PC-9 (cell line): ENCODE measurements around the gene ZNF253. TPM values are rescaled to one million over a fixed set of nuclear protein-coding genes. Genes with fewer than 3 reads are reported as not detected.

Experiments used
- Bru-seq: library from RNA; stranded (reverse); fragments of 400-500 nt; gene quantifications from one replicate; lab custom pipeline; 2021; lab: Mats Ljungman, UMichigan
- BruChase-seq, 2 experiments: library from RNA; stranded (reverse); fragments of 400-500 nt; gene quantifications; one replicate each; lab custom pipeline; 2021; lab: Mats Ljungman, UMichigan
- BruUV-seq: library from RNA; stranded (reverse); fragments of 400-500 nt; replicated peaks from 2 replicates; lab custom pipeline; 2021; lab: Mats Ljungman, UMichigan
- CTCF ChIA-PET: fragments of 300-600 bp; sonication (Branson Sonifier 250); formaldehyde crosslinking; loops from one replicate; lab custom pipeline; 2022; ENCODE audit warnings: antibody characterized with exemption; lab: Charles Lee
- POLR2A ChIA-PET: fragments of 300-600 bp; sonication (Branson Sonifier 250); formaldehyde crosslinking; loops from one replicate; lab custom pipeline; 2022; ENCODE audit warnings: antibody characterized with exemption; ENCODE audit not compliant: unreplicated experiment; lab: Charles Lee
- DNase-seq, 2 experiments: peaks; one replicate each; pipeline versions ENCODE4 v3.0.0 to v3.0.0-alpha.2; 2015 to 2022; ENCODE audit warnings: mixed read lengths in 1 of 2
- H2AFZ ChIP-seq: fragments of 200-600 bp; sonication (generic); 2 replicates; pipeline ENCODE4 v1.8.1; 2017; ENCODE audit warnings: antibody characterized with exemption
- H3F3A ChIP-seq: fragments of 200-600 bp; sonication (generic); 2 replicates; pipeline ENCODE4 v1.8.1; 2017; ENCODE audit warnings: antibody characterized with exemption, mild to moderate bottlenecking, low read depth; ENCODE audit not compliant: insufficient read depth
- H3K27ac ChIP-seq: fragments of 200-600 bp; sonication (generic); 2 replicates; pipeline ENCODE4 v1.6.1; 2016; ENCODE audit warnings: mixed run types
- H3K27me3 ChIP-seq: fragments of 200-600 bp; sonication (generic); 2 replicates; pipeline ENCODE4 v1.6.1; 2016; ENCODE audit warnings: low read depth, mixed run types; ENCODE audit not compliant: insufficient read depth
- H3K36me3 ChIP-seq: fragments of 200-600 bp; sonication (generic); 2 replicates; pipeline ENCODE4 v1.6.1; 2016; ENCODE audit warnings: low read depth, mixed run types
- H3K4me1 ChIP-seq: fragments of 200-600 bp; sonication (generic); replicated peaks from 2 replicates; pipeline ENCODE4 v1.6.1; 2016; ENCODE audit warnings: mixed run types; ENCODE audit not compliant: insufficient read depth
- H3K4me2 ChIP-seq: fragments of 200-600 bp; sonication (generic); 2 replicates; pipeline ENCODE4 v1.6.1; 2017; ENCODE audit warnings: mixed run types
- H3K4me3 ChIP-seq: fragments of 200-600 bp; sonication (generic); 2 replicates; pipeline ENCODE4 v1.6.1; 2016; ENCODE audit warnings: mixed run types
- H3K79me2 ChIP-seq: fragments of 200-600 bp; sonication (generic); 2 replicates; pipeline ENCODE4 v1.6.1; 2017; ENCODE audit warnings: low read depth, mixed run types
- H3K9me2 ChIP-seq: fragments of 200-600 bp; sonication (generic); 2 replicates; pipeline ENCODE4 v1.8.1; 2017; ENCODE audit warnings: mild to moderate bottlenecking; ENCODE audit not compliant: insufficient read depth
- H3K9me3 ChIP-seq: fragments of 200-600 bp; sonication (generic); 2 replicates; pipeline ENCODE4 v1.8.1; 2016; ENCODE audit warnings: low read depth; ENCODE audit not compliant: insufficient read depth
- H4K20me1 ChIP-seq: fragments of 200-600 bp; sonication (generic); 2 replicates; pipeline ENCODE4 v1.8.1; 2017; ENCODE audit not compliant: insufficient read depth
- CTCF ChIP-seq: fragments of 200-600 bp; sonication (generic); conservative IDR thresholded peaks from 2 replicates; pipeline ENCODE4 v1.6.1; 2017; ENCODE audit warnings: mixed run types, antibody characterized with exemption, mild to moderate bottlenecking, moderate library complexity
- EZH2 ChIP-seq: fragments of 200-600 bp; sonication (generic); IDR thresholded peaks from 2 replicates; pipeline ENCODE4 v1.8.0; 2017; ENCODE audit warnings: antibody characterized with exemption, low read depth
- intact Hi-C: fragments of 100-400 bp; cut with micrococcal nuclease; formaldehyde crosslinking; loops from one replicate; pipeline ENCODE4 v1.10.0; 2022; ENCODE audit not compliant: unreplicated experiment
- long read RNA-seq: library from polyadenylated mRNA; stranded (forward); transcript quantifications from one replicate; pipeline ENCODE4 v2.0.0, GENCODE V29; 2022
- total RNA-seq: library from RNA; stranded (reverse); gene quantifications from 2 replicates; pipeline ENCODE4 v1.2.3, GENCODE V29; 2021

The ZNF253 gene
- total RNA-seq (4.2 and 5.1 TPM in 2 replicates), Bru-seq, nascent RNA (percentile 68 among the genes with signal in this experiment), BruChase-seq, experiment 1, labeled RNA remaining after a 2-hour chase (percentile 52 among the genes with signal in this experiment), BruChase-seq, experiment 2, labeled RNA remaining after a 6-hour chase (percentile 42 among the genes with signal in this experiment)
- long read RNA-seq, partial matches to known transcripts, result 0 of 5 reads
- long read RNA-seq, other reads (novel, unspliced or antisense), result 0 of 5 reads

GRCh38 chr19:19865750-19866610 is at the start of gene ZNF253:
TSS of gene ZNF253 (plus strand) at chr19:19865882. CDS start at chr19:19865997, 115 bp downstream.
- TF ChIP-seq EZH2 (no peak), CTCF (no peak)
- no peaks in the 10 kb centered on the region for H4K20me1 ChIP-seq
- peak; percentile 90 for DNase-seq
- ChIA-PET POLR2A (interaction anchor here (0.5 to 0.9 kb wide), 7 partner anchors 25 to 1493 kb away, joined by 3 to 43 read pairs (median 4); partner anchors contain the start of genes ZNF14, ZNF506 and ZNF738), CTCF (interaction anchor here (0.6 kb wide), 1 partner anchor 351 kb away, joined by 4 read pairs; no protein-coding TSS in a partner anchor)
- H3K4me1 ChIP-seq, result no peaks in the 10 kb centered on the region; the same call in 1 of the 2 replicates
- peaks cover 11% of the 10 kb centered on the region for H3F3A ChIP-seq
- intact Hi-C loops, result loop anchor here (2.0 to 5.0 kb wide), 2 partner anchors 35 to 89 kb away; partner anchors contain the start of gene ZNF93
- H3K79me2 ChIP-seq, result peaks cover 20% of the 10 kb centered on the region
- no peaks in the 10 kb centered on the region for H3K9me2 ChIP-seq
- H3K4me3 ChIP-seq, result peak within 1 kb of the TSS; percentile 89
- no peaks in the 10 kb centered on the region for H3K27me3 ChIP-seq
- peaks cover 23% of the 10 kb centered on the region for H3K36me3 ChIP-seq
- H3K27ac ChIP-seq, result peak within 1 kb of the TSS; percentile 48
- peaks cover 43% of the 10 kb centered on the region for H3K9me3 ChIP-seq
- TSS peak; percentile 67 for BruUV-seq
- peak within 1 kb of the TSS; percentile 79 for H3K4me2 ChIP-seq
- peak within 1 kb of the TSS; percentile 99 for H2AFZ ChIP-seq

- H3K27ac ChIP-seq, result no peak overlapping the region
- CTCF ChIA-PET, result no interaction called here
- H2AFZ ChIP-seq, result no peak overlapping the region
- no TSS peak for BruUV-seq
- no peak for TF ChIP-seq EZH2
- TF ChIP-seq CTCF, result no peak
- peaks cover 38% of the 10 kb centered on the region for H3K36me3 ChIP-seq
- DNase-seq, result no peak
- 0 out of 2 replicates have a peak, but pooled peaks cover 8% of the 10 kb centered on the region for H3F3A ChIP-seq
- no peaks in the 10 kb centered on the region for H3K4me1 ChIP-seq
- H4K20me1 ChIP-seq, result no peaks in the 10 kb centered on the region
- H3K9me3 ChIP-seq, result peaks cover 30% of the 10 kb centered on the region
- H3K9me2 ChIP-seq, result no peaks in the 10 kb centered on the region
- no peaks in the 10 kb centered on the region for H3K27me3 ChIP-seq
- H3K4me2 ChIP-seq, result no peak overlapping the region
- intact Hi-C loops, result no loop called here
- peaks cover 33% of the 10 kb centered on the region; the same call in 1 of the 2 replicates for H3K79me2 ChIP-seq
- no peak overlapping the region for H3K4me3 ChIP-seq
- POLR2A ChIA-PET, result no interaction called here
These were observed 49.0 kb upstream of the ZNF253 start for GRCh38 chr19:19816679-19817078.

GRCh38 chr19:19817357-19817756 is 48.3 kb upstream of the ZNF253 start:
- no peak overlapping the region for H3K4me3 ChIP-seq
- H3F3A ChIP-seq, result peaks cover 11% of the 10 kb centered on the region; the same call in 1 of the 2 replicates
- H3K4me1 ChIP-seq, result peaks cover 5% of the 10 kb centered on the region
- no peak overlapping the region for H3K27ac ChIP-seq
- peaks cover 38% of the 10 kb centered on the region for H3K36me3 ChIP-seq
- intact Hi-C loops, result no loop called here
- peaks cover 33% of the 10 kb centered on the region for H3K9me3 ChIP-seq
- H4K20me1 ChIP-seq, result no peaks in the 10 kb centered on the region
- H3K4me2 ChIP-seq, result no peak overlapping the region
- TF ChIP-seq CTCF (no peak), EZH2 (no peak)
- no peaks in the 10 kb centered on the region for H3K9me2 ChIP-seq
- no peak for DNase-seq
- ChIA-PET POLR2A (interaction anchor here (0.6 kb wide), 1 partner anchor 41 kb away, joined by 7 read pairs; no protein-coding TSS in a partner anchor), CTCF (no interaction called here)
- H3K27me3 ChIP-seq, result no peaks in the 10 kb centered on the region
- peaks cover 33% of the 10 kb centered on the region; the same call in 1 of the 2 replicates for H3K79me2 ChIP-seq
- no peak overlapping the region for H2AFZ ChIP-seq
- BruUV-seq, result no TSS peak
